ACHN (cell line): ENCODE measurements around the gene MLANA.

Source experiments
- DNase-seq: peaks from one replicate; pipeline ENCODE4 v3.0.0-alpha.2; 2015
- in situ Hi-C: cut with HindIII; loops from 2 replicates; pipeline ENCODE4 v1.10.0; 2017; ENCODE audit warnings: low sequenced_read_pairs, low pct_ligation_motif_present, low pct_unique_long_range_greater_than_20kb

The MLANA gene

GRCh38 chr9:5894237-5894959 lies 3.7 kb downstream of the MLANA start:
- in situ Hi-C loops: no loop called here
- no peak for DNase-seq

GRCh38 chr9:5895782-5896181 lies 5.1 kb downstream of the MLANA start:
- in situ Hi-C loops: no loop called here

GRCh38 chr9:5896863-5897262 lies 6.2 kb downstream of the MLANA start:
- in situ Hi-C loops: no loop called here
- no peak for DNase-seq

More at GRCh38 chr9:5895782-5896181, 5.1 kb downstream of the MLANA start:
- no peak for DNase-seq

DNA sequence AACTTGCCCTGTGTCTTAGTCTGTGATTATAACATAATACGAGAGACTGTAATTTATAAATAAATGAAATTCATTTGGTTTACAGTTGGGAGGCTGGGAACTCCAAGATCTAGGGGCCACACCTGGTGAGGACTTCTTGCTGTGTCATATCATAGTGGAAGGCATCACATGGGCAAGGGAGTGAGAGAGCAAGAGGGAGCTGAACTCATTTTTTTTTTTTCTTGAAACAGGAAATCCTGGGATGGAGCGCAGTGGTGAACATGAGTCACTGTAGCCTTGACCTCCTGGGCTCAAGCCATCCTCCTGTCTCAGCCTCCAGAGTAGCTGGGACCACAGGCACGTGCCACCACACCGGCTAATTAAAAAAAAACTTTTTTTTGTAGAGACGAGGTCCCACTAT lies 7.2 kb downstream of the MLANA start:
- DNase-seq: no peak
- in situ Hi-C loops: no loop called here

GRCh38 chr9:5899292-5899691 lies 8.6 kb downstream of the MLANA start:
- in situ Hi-C loops: no loop called here
- peak; percentile 2 for DNase-seq

DNA sequence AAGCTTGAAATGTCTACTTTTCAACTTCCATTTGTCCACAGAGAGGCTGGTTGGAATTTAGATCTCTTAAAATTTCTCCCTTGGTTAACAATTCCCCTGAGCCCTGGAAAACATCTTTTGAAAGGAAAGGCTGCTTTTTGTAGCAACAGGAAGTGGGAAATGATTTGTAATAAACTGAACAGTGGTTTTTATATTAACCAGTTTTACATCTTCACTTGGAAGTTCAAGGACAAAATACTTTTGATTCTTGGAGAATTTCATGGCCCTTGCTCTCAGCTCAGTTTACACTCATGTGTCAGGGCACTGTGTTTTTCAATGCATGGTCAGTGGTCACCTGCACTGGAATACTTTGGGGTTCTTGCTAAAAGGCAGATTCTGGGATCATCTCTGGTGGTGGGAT lies 9.9 kb downstream of the MLANA start:
- in situ Hi-C loops: no loop called here
- DNase-seq: no peak

GRCh38 chr9:5902377-5902776 lies 11.7 kb downstream of the MLANA start:
- in situ Hi-C loops: no loop called here
- DNase-seq: no peak

DNA sequence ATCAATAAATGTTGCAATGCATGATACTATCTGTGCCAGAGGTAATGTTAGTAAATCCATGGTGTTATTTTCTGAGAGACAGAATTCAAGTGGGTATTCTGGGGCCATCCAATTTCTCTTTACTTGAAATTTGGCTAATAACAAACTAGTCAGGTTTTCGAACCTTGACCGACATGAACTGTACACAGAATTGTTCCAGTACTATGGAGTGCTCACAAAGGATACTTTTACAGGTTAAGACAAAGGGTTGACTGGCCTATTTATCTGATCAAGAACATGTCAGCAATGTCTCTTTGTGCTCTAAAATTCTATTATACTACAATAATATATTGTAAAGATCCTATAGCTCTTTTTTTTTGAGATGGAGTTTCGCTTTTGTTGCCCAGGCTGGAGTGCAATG lies 18.2 kb downstream of the MLANA start:
- in situ Hi-C loops: no loop called here
- DNase-seq: no peak

DNA sequence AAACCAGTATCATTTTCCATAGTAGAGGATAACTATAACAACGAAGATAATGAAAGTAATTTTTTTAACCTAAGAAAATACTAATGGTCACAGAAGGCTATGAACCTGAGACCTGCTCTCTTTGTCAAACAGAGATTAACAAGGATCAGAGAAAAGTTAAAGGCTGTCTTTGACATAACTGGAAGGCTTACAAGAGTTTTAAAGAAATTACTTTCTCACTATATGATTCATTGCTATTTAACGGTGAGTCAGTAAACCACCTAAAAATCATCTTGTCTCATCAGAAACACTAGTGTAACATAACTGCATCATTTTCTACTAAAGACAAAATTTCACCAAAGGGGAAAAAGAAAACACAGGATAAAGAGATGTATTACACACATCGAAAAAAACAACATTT lies 19.3 kb downstream of the MLANA start:
- no peak for DNase-seq
- in situ Hi-C loops: no loop called here

DNA sequence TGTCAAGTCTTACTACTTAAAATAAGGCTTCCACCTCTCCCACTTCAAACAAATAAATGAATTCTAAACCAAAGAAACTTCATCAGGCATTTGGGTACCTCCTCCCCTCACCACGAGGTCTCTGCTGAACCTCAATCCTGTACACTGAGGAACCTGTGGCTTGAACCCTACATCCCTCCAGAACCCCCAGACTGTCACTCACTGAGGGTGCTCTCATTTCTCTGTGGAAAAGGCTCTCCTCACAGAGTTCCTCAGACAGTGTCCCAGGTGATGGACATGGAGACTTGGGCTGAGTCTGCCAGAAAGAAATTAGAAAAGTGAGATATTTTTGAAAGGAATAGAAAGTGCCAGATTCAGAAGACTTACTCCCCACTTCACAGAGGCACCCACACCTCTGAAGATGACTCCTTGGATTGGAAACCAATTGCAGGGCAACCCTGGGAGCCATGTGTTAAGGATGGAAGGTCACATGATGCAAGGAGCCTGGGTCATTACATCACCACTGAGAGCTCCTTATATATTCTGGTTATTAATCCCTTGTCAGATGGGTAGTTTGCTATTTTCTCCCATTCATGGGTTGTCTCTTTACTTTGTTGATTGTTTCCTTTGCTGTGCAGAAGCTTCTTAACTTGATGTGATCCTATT lies 19.8 kb downstream of the MLANA start:
- no peak for DNase-seq
- in situ Hi-C loops: no loop called here

GRCh38 chr9:5915438-5915837 lies 24.7 kb downstream of the MLANA start:
- in situ Hi-C loops: no loop called here
- DNase-seq: no peak

GRCh38 chr9:5917273-5917672 lies 26.6 kb downstream of the MLANA start:
- no peak for DNase-seq
- in situ Hi-C loops: no loop called here

GRCh38 chr9:5917888-5918287 lies 27.2 kb downstream of the MLANA start:
- in situ Hi-C loops: no loop called here
- DNase-seq: no peak

- no peak for DNase-seq
- in situ Hi-C loops: no loop called here
These were observed 27.8 kb downstream of the MLANA start for GRCh38 chr9:5918460-5918859.

- in situ Hi-C loops: no loop called here
- no peak for DNase-seq
These were observed 30.2 kb downstream of the MLANA start for GRCh38 chr9:5920860-5921328.

DNA sequence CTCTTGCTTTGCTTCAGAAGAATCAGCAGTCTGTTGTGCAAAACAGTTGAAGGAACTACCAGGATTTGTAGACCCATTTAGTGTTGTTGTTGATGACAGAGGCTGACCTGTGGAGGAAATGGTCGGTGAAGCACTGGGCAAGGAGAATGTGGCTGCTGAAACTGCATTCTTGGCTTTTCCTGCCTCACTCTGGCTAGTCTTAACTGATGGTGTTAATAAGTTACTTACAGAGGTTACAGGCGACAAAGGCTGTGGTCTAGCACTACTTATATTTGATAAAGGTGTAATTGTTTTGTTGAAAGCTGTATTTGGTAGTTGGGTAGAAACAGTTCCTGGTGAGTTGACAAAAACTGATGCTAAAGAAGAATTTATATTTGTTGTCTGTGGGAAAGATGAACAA lies 31.5 kb downstream of the MLANA start:
- peak; percentile 15 for DNase-seq
- in situ Hi-C loops: no loop called here

DNA sequence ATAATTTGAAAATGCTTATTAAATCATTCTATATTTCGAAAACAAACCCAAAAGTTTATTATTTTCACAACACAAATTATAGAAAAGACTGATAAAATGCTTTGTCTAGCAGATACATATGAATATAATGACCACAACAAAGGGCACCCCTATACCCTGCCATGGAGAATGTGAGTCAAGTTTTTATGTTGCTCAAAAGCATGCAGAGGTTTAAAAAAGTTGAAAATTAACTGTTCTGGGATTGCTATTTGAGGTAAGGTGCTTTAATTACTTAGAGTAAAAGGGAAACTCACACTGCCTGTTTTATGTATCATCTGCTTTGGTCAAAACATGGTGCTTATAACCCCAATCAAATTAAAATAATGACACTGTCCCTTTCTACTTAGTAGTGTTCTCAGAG lies 41.0 kb downstream of the MLANA start:
- in situ Hi-C loops: no loop called here
- no peak for DNase-seq

DNA sequence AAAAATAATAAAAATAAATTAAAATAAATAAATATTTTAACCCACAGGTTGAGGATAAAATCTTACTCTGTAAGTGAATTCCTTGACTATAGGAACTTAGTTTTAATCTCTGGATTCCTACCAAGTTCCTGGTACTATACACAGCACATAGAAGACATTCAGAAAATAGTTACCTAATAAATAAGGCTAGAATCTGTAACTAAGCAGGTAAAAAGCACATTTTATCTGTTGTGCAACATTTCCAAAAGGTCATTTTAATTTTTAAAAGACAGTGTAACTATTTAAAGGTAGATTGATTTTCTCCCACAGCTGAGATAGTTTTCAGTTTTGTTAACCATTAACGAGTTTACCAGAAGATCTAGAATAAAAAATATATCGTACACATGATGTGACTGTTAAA lies 47.8 kb downstream of the MLANA start:
- in situ Hi-C loops: no loop called here
- no peak for DNase-seq

DNA sequence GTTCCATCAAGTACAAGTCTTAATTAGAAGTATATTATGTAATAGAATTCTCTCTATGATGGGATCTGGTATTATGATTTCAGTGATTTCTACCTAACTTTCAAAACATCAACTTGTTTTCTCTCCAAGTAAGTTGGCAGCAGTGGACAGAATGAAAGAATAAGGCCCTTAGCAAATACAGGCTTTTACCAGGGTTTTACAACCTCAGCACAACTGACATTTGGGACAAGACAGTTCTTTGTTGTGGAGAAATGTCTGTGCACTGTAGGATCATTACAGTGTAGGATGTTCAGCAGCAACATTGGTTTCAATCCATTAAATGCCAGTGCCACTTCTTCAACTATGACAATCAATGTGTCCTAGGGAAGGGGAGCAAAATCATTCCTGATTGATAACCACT lies 48.8 kb downstream of the MLANA start:
- in situ Hi-C loops: no loop called here

DNA sequence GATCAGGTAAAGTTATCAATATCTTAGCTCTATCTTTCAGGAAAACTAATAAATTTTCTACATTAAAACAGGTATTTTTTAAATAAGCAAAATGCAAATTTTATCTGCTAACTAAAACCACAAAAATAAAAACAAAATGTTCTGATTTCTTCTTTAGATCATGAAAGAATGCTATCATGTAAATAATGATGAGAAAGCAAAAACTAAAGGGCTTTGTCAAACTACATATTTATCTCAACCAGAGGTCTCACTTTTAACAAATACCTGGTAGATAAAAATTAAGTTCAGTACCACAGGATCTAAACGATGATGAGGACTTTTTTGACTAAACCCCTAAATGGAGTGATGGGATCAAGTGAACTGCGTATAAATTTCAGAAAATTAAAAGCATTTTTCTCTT lies 50.5 kb downstream of the MLANA start:
- in situ Hi-C loops: no loop called here
- no peak for DNase-seq

More for the DNA sequence above, 48.8 kb downstream of the MLANA start:
- DNase-seq: no peak
